Stimulated activated CD4-positive, alpha-beta T cell treated with anti-CD3 and anti-CD28 coated beads, TNF-alpha, amount 100 ng/mL, for 24 hours (primary cell): ENCODE data around the gene MRE11.

ENCODE experiments used
- DNase-seq, 3 experiments: peaks; one replicate each; pipeline ENCODE4 v3.0.0-alpha.2; 2020; ENCODE audit warnings: low read depth in 3 of 3

MRE11 gene

DNA sequence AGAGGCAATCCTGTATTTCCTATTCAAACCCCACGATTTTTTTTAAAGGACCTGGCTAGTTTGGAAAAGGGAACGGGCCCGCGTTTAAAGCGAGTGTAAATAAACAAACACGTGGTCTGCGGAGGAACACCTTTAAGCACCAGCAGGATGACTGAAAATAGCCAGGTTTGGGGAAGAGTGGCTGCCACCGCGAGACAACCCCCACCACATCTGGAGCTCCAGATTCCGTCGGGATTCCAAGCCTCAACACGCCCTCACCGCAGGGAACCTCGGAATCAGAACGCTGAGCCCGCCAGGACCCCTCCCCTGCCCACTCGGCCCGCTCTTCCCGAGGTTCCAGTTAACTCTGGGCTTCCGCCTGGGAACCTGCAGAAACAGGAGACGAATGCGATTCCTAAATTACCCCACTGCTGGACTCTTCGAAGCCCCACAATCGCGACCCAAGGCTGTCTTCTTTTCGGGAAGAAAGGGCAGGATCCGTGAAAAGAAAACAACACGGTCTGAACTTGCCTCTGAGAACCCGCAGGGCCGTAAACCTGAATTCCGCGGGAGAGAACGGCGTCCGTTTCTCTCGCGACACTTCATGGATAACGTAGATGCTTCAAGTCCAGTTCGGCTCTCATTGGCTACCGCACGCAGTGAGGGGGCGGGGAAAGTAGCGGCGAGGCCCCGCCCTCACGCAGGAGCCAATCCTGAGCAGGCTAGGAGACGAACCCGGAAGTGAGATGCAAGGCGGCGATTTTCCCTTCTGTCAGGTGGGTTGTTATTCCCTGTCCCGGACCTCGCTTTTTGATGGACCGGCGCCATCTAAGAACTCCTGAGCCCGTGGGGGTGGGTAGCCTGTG is at the start of gene MRE11, which contains the start of gene ANKRD49:
Gene MRE11 (minus strand): TSS at position 564 of the 845 bp plus-strand sequence. CDS start 1,043 bp downstream, outside the sequence.
Gene ANKRD49 (plus strand): TSS at position 704 of the 845 bp plus-strand sequence. CDS start 2,710 bp downstream, outside the sequence.
- DNase-seq, result peak; percentile 91 to 96 (median 92)

GRCh38 chr11:94539420-94539819 is 45.8 kb upstream of the MRE11 start:
- no peak for DNase-seq

GRCh38 chr11:94537031-94537600 is 43.5 kb upstream of the MRE11 start:
- no peak for DNase-seq

DNA sequence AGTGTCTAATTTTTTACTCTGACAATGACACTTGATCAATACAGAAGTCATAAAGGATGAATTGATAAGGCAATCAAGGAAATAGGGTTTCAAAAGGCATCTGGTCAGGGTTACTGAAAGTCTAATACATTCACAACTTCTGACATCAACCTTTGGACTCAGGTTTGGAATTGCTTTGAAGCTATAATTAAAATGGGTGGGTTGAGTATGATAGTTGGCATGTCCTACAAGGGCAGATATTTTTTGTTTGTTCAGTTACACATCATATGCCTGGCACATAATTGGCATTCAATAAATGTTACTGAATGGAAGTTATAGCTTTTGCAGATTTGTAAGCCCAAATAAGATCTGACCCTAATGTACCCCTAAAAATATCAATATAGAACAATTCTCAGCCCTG is 42.7 kb upstream of the MRE11 start:
- no peak for DNase-seq

DNA sequence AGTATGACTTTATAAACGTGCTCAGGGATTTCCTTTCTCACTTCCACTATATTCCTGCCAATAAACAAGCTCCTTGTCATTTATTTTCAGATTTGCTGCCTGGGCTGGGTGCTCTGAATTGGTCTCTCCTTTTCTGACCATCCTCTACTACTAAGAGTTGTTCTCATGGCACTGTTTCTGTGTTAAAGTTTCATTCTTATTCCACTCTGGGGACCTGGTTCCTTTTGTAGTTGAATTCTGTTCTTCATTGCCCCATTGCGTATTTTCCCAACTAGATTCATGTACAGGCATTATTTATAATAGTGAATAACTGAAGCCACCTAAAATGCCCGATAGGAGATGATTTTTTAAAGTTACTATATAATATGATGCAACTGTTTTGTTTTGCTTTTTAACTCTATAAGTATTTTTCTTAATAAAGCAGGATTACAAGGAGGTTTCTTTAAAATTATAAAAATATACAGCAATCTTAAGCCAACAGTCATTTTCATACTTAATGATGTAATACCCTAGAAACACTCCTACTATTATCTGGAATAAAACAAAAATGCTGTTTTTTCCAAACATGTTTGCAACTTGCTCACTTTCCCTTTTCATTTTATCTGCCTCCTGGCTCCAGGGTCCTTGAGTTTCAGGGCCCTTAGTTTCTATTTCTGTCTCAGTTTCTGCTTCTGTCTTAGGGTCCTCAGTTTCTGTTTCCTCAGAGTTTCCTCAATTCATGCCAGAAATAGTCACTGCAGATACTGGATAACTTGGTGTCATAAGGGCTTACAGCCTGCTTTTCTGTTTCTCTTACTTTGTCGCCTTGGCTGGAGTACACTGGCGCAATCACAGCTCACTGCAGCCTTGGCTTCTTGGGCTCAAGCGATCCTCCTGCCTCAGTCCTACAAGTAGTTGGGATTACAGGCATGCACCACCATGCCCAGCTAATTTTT is 40.3 kb upstream of the MRE11 start:
- DNase-seq, result no peak

DNA sequence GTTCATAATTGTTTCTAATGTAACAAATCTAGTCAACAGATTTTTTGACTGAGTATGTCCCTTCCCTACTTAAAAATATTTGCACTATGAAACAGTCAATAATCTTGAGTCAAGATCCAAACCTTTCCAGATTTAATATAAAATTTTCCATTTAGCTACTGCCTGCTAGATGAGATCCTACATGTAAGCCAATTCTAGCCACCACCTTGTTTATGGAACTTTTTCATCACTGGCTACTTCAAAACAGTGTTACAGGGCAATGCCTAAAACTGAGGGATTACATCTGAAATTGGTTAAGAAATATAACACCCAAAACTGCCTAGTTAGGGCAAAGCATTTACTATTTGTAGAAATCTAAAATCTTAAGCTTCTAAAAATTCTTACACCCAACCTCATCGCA is 39.6 kb upstream of the MRE11 start:
- DNase-seq, result no peak

GRCh38 chr11:94532211-94532610 is 38.6 kb upstream of the MRE11 start:
- DNase-seq, result no peak

GRCh38 chr11:94528551-94528950 is 34.9 kb upstream of the MRE11 start:
- DNase-seq, result no peak

- DNase-seq, result no peak
Observed at GRCh38 chr11:94526645-94527438, 33.2 kb upstream of the MRE11 start.

DNA sequence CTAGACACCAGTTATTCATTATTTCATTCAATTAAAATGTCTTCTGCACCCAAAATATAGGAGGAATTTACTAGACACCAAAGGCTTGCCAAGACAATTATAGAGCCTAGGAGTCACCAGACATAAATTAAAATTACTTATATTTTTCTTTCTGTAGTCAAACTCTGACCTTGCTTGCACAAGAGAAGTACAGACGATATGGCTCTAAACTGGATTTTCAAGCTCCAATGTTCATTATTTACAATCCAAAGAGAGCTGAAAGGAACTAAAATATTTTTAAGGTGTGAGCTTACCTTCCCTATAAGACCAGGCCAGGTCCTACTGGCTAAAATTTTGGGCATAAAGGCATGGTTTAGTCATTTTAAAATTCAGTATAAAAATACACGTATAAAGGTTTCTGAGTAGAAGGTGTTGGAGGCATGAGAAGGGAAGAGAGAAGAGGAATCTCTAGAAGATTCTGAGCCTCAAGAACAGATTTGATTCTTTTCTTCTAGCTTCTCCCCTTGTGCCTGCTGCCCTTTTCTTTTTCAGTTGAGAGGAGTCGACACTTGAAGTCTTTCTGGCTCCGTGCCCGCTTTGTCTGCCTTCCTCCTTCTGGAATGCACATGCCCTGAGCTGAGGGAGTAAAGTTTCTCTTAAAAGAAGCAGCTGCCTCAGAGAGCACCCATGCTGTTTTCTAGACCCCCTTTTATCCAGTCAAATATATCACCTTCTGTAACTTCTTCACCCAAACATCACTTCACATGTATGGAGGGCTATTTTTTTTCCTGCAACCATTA is 32.1 kb upstream of the MRE11 start:
- no peak for DNase-seq

- DNase-seq, result no peak
Observed at GRCh38 chr11:94524341-94524740, 30.7 kb upstream of the MRE11 start.

DNA sequence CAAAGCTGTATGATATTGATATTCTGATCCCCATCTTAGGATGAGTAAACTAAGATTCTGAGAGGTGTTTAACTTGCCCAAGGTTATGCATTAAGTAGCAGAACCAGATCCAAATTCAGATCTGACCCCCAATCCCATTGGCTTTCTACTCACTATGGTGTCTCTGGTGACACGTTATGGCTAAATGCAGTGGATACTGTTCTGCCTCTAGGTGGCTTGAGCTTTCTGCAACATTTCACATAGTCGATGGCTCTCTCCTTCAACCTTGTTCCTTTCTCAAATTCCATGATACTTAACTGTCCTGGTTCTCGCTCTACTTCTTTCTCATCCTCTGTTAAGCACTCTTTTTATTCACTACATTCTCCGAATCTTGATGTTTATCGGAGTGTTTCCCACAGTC is 28.0 kb upstream of the MRE11 start:
- no peak for DNase-seq

DNA sequence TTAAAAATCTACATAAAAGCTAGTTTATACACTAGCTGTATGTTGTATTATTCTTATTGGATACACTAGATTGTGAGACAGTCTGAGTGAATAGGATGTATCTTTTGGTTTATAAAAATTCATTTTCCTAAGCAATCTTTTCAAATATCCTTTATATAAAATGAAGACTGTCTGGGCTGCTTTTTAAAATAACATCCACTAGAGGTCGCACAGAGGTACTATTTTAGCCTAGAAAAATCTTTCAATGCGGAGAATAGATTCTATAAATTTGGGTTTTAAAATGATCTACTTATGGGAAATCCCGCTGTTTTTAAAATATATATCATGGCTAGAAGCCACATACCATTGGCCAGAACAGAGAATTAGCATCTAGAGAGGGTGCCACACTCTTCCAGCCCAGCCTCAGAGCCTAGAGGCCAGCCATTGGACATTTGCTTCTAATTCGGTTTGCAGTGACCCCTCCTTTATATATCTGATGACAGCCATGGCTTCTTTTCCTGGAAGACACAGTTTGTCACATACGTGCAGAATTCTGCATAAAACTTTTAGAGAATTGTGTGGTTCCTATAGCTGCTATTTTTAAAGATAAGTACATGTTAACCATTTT is 25.9 kb upstream of the MRE11 start:
- DNase-seq, result no peak

DNA sequence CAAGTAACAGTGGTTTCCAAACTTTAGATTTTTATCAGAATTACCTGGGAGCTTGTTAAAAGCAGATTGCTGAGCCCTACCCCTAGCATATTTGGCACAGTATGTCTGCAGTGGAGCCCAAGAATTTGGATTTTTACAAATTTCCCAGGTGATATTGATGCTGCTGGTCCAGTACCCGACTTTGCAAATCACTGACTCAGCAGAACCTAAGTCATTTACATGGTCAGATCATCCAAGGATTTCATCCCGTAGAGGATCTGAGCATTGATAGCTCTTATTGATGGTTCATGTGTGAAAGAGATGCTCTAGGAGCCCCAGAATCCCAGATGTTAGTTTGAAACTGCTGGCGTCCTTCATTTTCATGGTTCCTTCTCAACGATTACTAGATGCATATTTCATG is 24.7 kb upstream of the MRE11 start:
- no peak for DNase-seq

- DNase-seq, result no peak
Observed at GRCh38 chr11:94516725-94517124, 23.1 kb upstream of the MRE11 start.

GRCh38 chr11:94515398-94515797 is 21.8 kb upstream of the MRE11 start:
- no peak for DNase-seq

- no peak for DNase-seq
Observed at GRCh38 chr11:94513091-94513490, 19.4 kb upstream of the MRE11 start.

- DNase-seq, result peak in 2 of 3 experiments; percentile 11 to 48
Observed at GRCh38 chr11:94511932-94512781, 18.5 kb upstream of the MRE11 start, which contains the start of gene C11orf97. Gene C11orf97 (plus strand): TSS chr11:94512461. CDS start chr11:94512529, 68 bp downstream.

GRCh38 chr11:94507485-94507884 is 13.8 kb upstream of the MRE11 start:
- DNase-seq, result no peak
